ENCODE results near the gene ADGRF4.

ADGRF4 gene

GRCh38 chr6:47698342-47698787 is at the start of gene ADGRF4:
Gene ADGRF4 (plus strand): TSS chr6:47698580. CDS start chr6:47707246, 8,666 bp downstream.
- H3K9me3 Mint-ChIP-seq = no peaks in the 10 kb centered on the region
- H3K4me1 Mint-ChIP-seq = no peaks in the 10 kb centered on the region
- H3K27me3 Mint-ChIP-seq = peaks cover 1% of the 10 kb centered on the region

DNA sequence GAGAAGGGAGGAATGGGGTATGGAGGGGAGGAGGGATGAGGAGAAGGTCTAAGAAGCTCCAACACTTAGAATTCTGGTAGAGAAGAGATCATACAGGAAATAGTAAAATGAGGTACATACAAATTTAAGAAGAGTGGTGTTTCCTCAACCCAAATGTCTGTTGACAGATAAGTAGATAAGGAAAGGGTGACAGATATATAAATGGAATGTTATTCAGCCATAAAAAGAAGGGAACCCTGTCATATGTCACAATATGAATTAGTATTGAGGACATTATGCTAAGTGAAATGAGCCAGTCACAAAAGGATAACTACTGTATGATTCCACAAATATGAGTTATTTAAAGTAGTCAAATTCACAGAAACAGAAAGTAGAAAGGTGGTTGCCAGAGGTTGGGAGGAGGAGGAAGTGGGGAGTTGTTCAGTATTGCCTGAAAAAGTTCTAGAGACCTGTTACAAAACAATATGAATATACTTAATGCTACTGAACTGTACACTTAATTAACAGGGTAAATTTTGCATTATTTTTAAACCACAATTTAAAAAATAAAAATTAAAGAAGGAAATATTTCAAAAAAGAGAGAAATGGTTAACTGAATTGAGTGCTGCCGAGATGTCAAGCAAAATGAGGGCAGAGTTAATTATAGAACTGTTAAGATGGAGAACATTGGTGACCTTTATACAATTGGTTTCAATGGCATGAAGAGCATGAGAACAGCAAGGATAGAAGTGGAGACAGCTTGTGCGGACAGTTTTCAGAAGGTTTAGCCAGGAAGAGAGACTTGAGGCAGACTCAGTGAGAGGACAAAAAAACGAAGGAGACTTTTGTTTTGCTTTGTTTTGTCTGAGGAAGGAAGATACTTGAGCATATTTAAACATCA is 47.6 kb upstream of the ADGRF4 start:
- Mint-ChIP-seq H3K27ac (no peak overlapping the region), H3K27me3 (no peaks in the 10 kb centered on the region), H3K4me1 (no peaks in the 10 kb centered on the region), H3K36me3 (no peaks in the 10 kb centered on the region), H3K9me3 (no peaks in the 10 kb centered on the region), H3K4me3 (no peak overlapping the region)

More at GRCh38 chr6:47698342-47698787, at the start of gene ADGRF4:
- Mint-ChIP-seq H3K36me3 (no peaks in the 10 kb centered on the region), H3K4me3 (no peak within 1 kb of the TSS), H3K27ac (no peak within 1 kb of the TSS)

GRCh38 chr6:47651505-47651944 is 46.9 kb upstream of the ADGRF4 start:
- Mint-ChIP-seq H3K9me3 (no peaks in the 10 kb centered on the region), H3K27me3 (no peaks in the 10 kb centered on the region), H3K4me3 (no peak overlapping the region), H3K36me3 (no peaks in the 10 kb centered on the region), H3K27ac (no peak overlapping the region), H3K4me1 (no peaks in the 10 kb centered on the region)

- Mint-ChIP-seq H3K9me3 (no peaks in the 10 kb centered on the region), H3K36me3 (no peaks in the 10 kb centered on the region), H3K4me3 (no peak overlapping the region), H3K4me1 (no peaks in the 10 kb centered on the region), H3K27ac (no peak overlapping the region), H3K27me3 (no peaks in the 10 kb centered on the region)
Observed at GRCh38 chr6:47653706-47654105, 44.7 kb upstream of the ADGRF4 start.

DNA sequence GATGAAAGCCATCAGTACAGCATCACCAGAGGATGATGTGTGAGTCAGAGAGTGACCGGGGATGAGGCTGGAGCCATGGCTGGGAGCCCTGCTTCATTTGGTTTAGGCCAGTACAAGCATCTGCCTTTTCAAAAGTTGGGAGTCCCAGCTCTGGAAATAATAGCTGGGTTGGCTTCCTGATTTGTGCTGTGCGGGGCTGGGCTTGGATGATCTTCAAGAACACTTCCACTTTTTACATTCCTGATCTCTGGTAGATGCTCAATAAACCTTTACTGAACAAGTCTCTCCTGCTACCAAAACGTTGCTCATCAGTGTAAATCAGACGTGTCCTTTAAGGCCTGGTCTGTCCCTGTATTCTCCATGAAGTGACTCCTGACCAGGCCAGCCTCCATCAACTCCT is 44.1 kb upstream of the ADGRF4 start:
- H3K27ac Mint-ChIP-seq = no peak overlapping the region
- no peak overlapping the region for H3K4me3 Mint-ChIP-seq
- H3K27me3 Mint-ChIP-seq = no peaks in the 10 kb centered on the region
- no peaks in the 10 kb centered on the region for H3K9me3 Mint-ChIP-seq
- no peaks in the 10 kb centered on the region for H3K4me1 Mint-ChIP-seq
- no peaks in the 10 kb centered on the region for H3K36me3 Mint-ChIP-seq

GRCh38 chr6:47655719-47656595 is 42.4 kb upstream of the ADGRF4 start:
- H3K9me3 Mint-ChIP-seq = no peaks in the 10 kb centered on the region
- no peaks in the 10 kb centered on the region for H3K4me1 Mint-ChIP-seq
- H3K4me3 Mint-ChIP-seq = no peak overlapping the region
- H3K36me3 Mint-ChIP-seq = no peaks in the 10 kb centered on the region
- no peak overlapping the region for H3K27ac Mint-ChIP-seq
- H3K27me3 Mint-ChIP-seq = no peaks in the 10 kb centered on the region

- H3K9me3 Mint-ChIP-seq = no peaks in the 10 kb centered on the region
- H3K27ac Mint-ChIP-seq = no peak overlapping the region
- no peaks in the 10 kb centered on the region for H3K36me3 Mint-ChIP-seq
- H3K4me1 Mint-ChIP-seq = no peaks in the 10 kb centered on the region
- H3K27me3 Mint-ChIP-seq = peaks cover 9% of the 10 kb centered on the region
- no peak overlapping the region for H3K4me3 Mint-ChIP-seq
Observed at GRCh38 chr6:47661960-47662359, 36.4 kb upstream of the ADGRF4 start.

GRCh38 chr6:47663462-47664216 is 34.7 kb upstream of the ADGRF4 start:
- no peaks in the 10 kb centered on the region for H3K36me3 Mint-ChIP-seq
- no peaks in the 10 kb centered on the region for H3K4me1 Mint-ChIP-seq
- no peak overlapping the region for H3K27ac Mint-ChIP-seq
- H3K9me3 Mint-ChIP-seq = no peaks in the 10 kb centered on the region
- peaks cover 17% of the 10 kb centered on the region for H3K27me3 Mint-ChIP-seq
- H3K4me3 Mint-ChIP-seq = no peak overlapping the region

DNA sequence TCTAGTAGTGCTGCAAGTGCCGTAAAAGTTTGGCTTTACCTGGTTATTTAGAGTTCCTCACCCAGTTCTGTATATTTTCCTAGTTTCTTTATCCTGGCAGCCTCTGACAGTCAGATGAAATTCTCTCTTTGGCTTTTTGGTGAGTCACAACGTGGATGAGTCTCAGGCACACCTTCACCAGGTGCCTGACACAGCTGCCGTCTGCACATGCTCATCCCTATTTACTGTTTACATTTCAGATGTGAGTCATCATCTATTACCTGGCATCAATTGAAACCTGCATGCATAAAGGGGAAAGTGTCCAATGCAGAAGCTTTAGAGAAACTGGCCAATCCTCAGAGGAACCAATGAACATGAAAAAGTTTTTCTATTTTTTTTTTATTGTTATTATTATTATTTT is 33.3 kb upstream of the ADGRF4 start:
- no peaks in the 10 kb centered on the region for H3K9me3 Mint-ChIP-seq
- H3K36me3 Mint-ChIP-seq = no peaks in the 10 kb centered on the region
- no peaks in the 10 kb centered on the region for H3K4me1 Mint-ChIP-seq
- H3K4me3 Mint-ChIP-seq = no peak overlapping the region
- H3K27me3 Mint-ChIP-seq = peaks cover 25% of the 10 kb centered on the region
- H3K27ac Mint-ChIP-seq = no peak overlapping the region

- H3K4me1 Mint-ChIP-seq = no peaks in the 10 kb centered on the region
- peaks cover 27% of the 10 kb centered on the region for H3K27me3 Mint-ChIP-seq
- no peak overlapping the region for H3K27ac Mint-ChIP-seq
- no peak overlapping the region for H3K4me3 Mint-ChIP-seq
- no peaks in the 10 kb centered on the region for H3K9me3 Mint-ChIP-seq
- no peaks in the 10 kb centered on the region for H3K36me3 Mint-ChIP-seq
Observed at GRCh38 chr6:47669684-47670513, 28.5 kb upstream of the ADGRF4 start.

GRCh38 chr6:47670851-47671250 is 27.5 kb upstream of the ADGRF4 start:
- Mint-ChIP-seq H3K27me3 (peaks cover 27% of the 10 kb centered on the region), H3K4me3 (no peak overlapping the region), H3K27ac (no peak overlapping the region), H3K9me3 (no peaks in the 10 kb centered on the region), H3K36me3 (no peaks in the 10 kb centered on the region), H3K4me1 (no peaks in the 10 kb centered on the region)

- Mint-ChIP-seq H3K4me3 (no peak overlapping the region), H3K4me1 (no peaks in the 10 kb centered on the region), H3K27ac (no peak overlapping the region), H3K27me3 (peaks cover 22% of the 10 kb centered on the region), H3K36me3 (no peaks in the 10 kb centered on the region), H3K9me3 (no peaks in the 10 kb centered on the region)
Observed at GRCh38 chr6:47671777-47672176, 26.6 kb upstream of the ADGRF4 start.

GRCh38 chr6:47672816-47673215 is 25.6 kb upstream of the ADGRF4 start:
- H3K27me3 Mint-ChIP-seq = peaks cover 15% of the 10 kb centered on the region
- H3K9me3 Mint-ChIP-seq = no peaks in the 10 kb centered on the region
- H3K36me3 Mint-ChIP-seq = no peaks in the 10 kb centered on the region
- no peaks in the 10 kb centered on the region for H3K4me1 Mint-ChIP-seq
- H3K27ac Mint-ChIP-seq = peak overlapping the region; percentile 15
- H3K4me3 Mint-ChIP-seq = no peak overlapping the region

DNA sequence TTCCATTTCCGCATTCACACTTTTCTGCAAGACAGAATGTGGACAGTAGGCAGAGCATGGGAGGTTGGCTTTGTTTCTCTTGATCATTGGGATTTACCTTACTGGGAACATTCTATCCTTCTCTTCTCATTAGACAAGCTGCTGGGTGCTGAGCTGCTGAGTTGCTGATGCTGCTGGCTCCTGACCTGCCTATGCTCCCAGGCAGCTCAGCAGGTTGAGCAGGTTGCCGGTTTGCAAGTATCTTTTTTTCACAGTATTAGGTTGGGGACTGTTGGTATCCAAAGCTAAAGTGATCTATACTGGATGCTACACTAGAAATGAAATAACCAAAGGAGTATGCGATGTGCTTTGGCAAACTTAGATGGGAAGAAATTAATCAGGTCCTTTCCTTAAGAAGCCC is 23.7 kb upstream of the ADGRF4 start:
- Mint-ChIP-seq H3K4me3 (no peak overlapping the region), H3K27ac (no peak overlapping the region), H3K9me3 (no peaks in the 10 kb centered on the region), H3K27me3 (peaks cover 5% of the 10 kb centered on the region), H3K36me3 (no peaks in the 10 kb centered on the region), H3K4me1 (no peaks in the 10 kb centered on the region)
